Measurements from ENCODE around the gene PLEKHA5.

- no peak for TF ChIP-seq CTCF (IDR thresholded peaks at IDR 0.05)
- TF ChIP-seq POLR2A (IDR thresholded peaks at IDR 0.05) = no peak
Observed at GRCh38 chr12:19107750-19108149, 21.8 kb upstream of the PLEKHA5 start.

Data from lower leg skin (tissue), 3 donors.